Nephron progenitor cell (in vitro differentiated cells): ENCODE results near the gene NCAPG.

Experiments used
- DNase-seq: peaks from one replicate; pipeline ENCODE4 v3.0.0; 2021
- H3K27ac Mint-ChIP-seq: 2 replicates; pipeline ENCODE4 v1.8.0; 2021; ENCODE audit warnings: mild to moderate bottlenecking, moderate library complexity, mixed read lengths
- H3K27me3 Mint-ChIP-seq: 2 replicates; pipeline ENCODE4 v1.8.0; 2021; ENCODE audit warnings: mild to moderate bottlenecking, low read depth, mixed read lengths; ENCODE audit not compliant: poor library complexity
- H3K36me3 Mint-ChIP-seq: 2 replicates; pipeline ENCODE4 v1.8.0; 2021; ENCODE audit warnings: low read depth, mixed read lengths
- H3K4me1 Mint-ChIP-seq: 2 replicates; pipeline ENCODE4 v1.8.0; 2021; ENCODE audit warnings: mixed read lengths
- H3K4me3 Mint-ChIP-seq: 2 replicates; pipeline ENCODE4 v1.8.0; 2021; ENCODE audit warnings: mild to moderate bottlenecking, moderate library complexity, mixed read lengths
- H3K9me3 Mint-ChIP-seq: 2 replicates; pipeline ENCODE4 v1.8.0; 2021; ENCODE audit warnings: mild to moderate bottlenecking, moderate library complexity, mixed read lengths
- CTCF ChIP-seq: fragments of 200-600 bp; sonication (generic); IDR thresholded peaks from 2 replicates; pipeline ENCODE4 v1.5.0; 2021; ENCODE audit warnings: antibody characterized with exemption

The NCAPG gene

DNA sequence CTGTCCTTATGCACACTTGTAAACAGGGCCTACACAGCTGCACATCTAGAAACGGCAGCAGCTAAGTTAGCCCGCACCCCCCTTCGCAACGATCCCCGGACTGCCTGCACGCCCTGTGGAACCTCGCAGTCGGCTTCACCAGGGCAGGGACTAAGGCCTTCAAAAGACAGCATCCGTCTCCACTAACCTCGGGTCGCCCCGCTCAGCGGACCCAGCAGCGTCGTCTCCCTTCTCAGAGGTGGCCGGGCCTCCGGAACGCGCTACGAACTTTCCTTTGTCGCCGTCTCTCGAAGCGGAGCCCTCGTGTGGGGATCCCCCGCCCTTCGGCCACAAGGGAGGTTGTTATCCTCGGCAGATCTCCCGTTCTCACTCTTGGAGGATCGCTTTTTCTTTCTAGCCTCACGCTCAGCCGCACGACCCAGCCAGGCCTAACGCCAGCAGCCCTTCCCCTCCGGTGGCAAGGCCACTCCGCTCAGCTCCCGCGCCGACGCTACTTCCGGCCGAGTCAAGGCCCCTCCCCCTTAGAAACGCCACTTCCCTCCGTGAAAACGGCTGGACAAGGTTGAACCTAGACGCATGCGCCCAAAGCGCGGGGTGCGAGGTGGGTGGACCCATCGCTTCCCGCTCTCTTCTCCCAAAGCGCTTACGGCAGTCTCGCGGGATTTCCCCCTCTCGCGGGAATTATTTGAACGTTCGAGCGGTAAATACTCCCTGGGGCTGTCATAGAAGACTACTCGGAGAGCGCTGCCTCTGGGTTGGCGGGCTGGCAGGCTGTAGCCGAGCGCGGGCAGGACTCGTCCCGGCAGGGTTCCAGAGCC is at the start of gene NCAPG, which contains the start of gene DCAF16:
Gene NCAPG (plus strand): TSS at position 720 of the 818 bp plus-strand sequence. CDS start 99 bp downstream, outside the sequence.
Gene DCAF16 (minus strand): TSS at position 498 of the 818 bp plus-strand sequence. CDS start 6,616 bp downstream, outside the sequence.
- Mint-ChIP-seq H3K9me3 (no peaks in the 10 kb centered on the region), H3K4me3 (peak within 1 kb of the TSS; percentile 100), H3K27me3 (no peaks in the 10 kb centered on the region), H3K4me1 (peaks cover 62% of the 10 kb centered on the region), H3K36me3 (peaks cover 47% of the 10 kb centered on the region), H3K27ac (peak within 1 kb of the TSS; percentile 100)
- TF ChIP-seq CTCF = no peak
- DNase-seq = peak; percentile 99

- Mint-ChIP-seq H3K36me3 (no peaks in the 10 kb centered on the region), H3K27ac (no peak overlapping the region), H3K9me3 (peaks cover 12% of the 10 kb centered on the region), H3K4me3 (no peak overlapping the region), H3K27me3 (peaks cover 19% of the 10 kb centered on the region), H3K4me1 (peaks cover 27% of the 10 kb centered on the region)
- TF ChIP-seq CTCF = no peak
- no peak for DNase-seq
Observed at GRCh38 chr4:17761062-17761461, 49.7 kb upstream of the NCAPG start.

- H3K4me1 Mint-ChIP-seq = peaks cover 21% of the 10 kb centered on the region
- no peak overlapping the region for H3K27ac Mint-ChIP-seq
- no peak for TF ChIP-seq CTCF
- H3K9me3 Mint-ChIP-seq = peaks cover 22% of the 10 kb centered on the region
- H3K27me3 Mint-ChIP-seq = peaks cover 13% of the 10 kb centered on the region
- DNase-seq = no peak
- H3K4me3 Mint-ChIP-seq = no peak overlapping the region
- H3K36me3 Mint-ChIP-seq = no peaks in the 10 kb centered on the region
Observed at GRCh38 chr4:17762726-17763125, 48.1 kb upstream of the NCAPG start.

- no peak for TF ChIP-seq CTCF
- Mint-ChIP-seq H3K4me1 (peaks cover 14% of the 10 kb centered on the region), H3K27ac (no peak overlapping the region), H3K4me3 (no peak overlapping the region), H3K36me3 (no peaks in the 10 kb centered on the region), H3K27me3 (peaks cover 9% of the 10 kb centered on the region), H3K9me3 (peaks cover 26% of the 10 kb centered on the region)
- DNase-seq = no peak
Observed at GRCh38 chr4:17763416-17763815, 47.4 kb upstream of the NCAPG start.

GRCh38 chr4:17763931-17764330 is 46.8 kb upstream of the NCAPG start:
- Mint-ChIP-seq H3K4me3 (no peak overlapping the region), H3K4me1 (peaks cover 9% of the 10 kb centered on the region), H3K27me3 (peaks cover 9% of the 10 kb centered on the region), H3K27ac (no peak overlapping the region), H3K9me3 (peaks cover 26% of the 10 kb centered on the region), H3K36me3 (no peaks in the 10 kb centered on the region)
- TF ChIP-seq CTCF = no peak
- DNase-seq = no peak
